Ishikawa (cell line): ENCODE measurements around the gene HBZ.

Source experiments
- CEBPB ChIP-seq: IDR thresholded peaks from 2 replicates; pipeline ENCODE4 v1.6.1; 2012
- CREB1 ChIP-seq: IDR thresholded peaks from 2 replicates; pipeline ENCODE4 v1.6.1; 2012; ENCODE audit warnings: low read depth
- EP300 ChIP-seq: IDR thresholded peaks from 2 replicates; pipeline ENCODE4 v1.6.1; 2012; ENCODE audit warnings: borderline replicate concordance
- NFIC ChIP-seq: IDR thresholded peaks from 2 replicates; pipeline ENCODE4 v1.6.1; 2012
- RAD21 ChIP-seq: IDR thresholded peaks from 2 replicates; pipeline ENCODE4 v1.6.1; 2012; ENCODE audit warnings: low read depth
- TAF1 ChIP-seq: IDR thresholded peaks from 2 replicates; pipeline ENCODE4 v1.6.1; 2012; ENCODE audit warnings: low read depth, mild to moderate bottlenecking
- TCF12 ChIP-seq: IDR thresholded peaks from 2 replicates; pipeline ENCODE4 v1.6.1; 2012; ENCODE audit warnings: low read depth
- YY1 ChIP-seq: IDR thresholded peaks from 2 replicates; pipeline ENCODE4 v1.6.1; 2012; ENCODE audit warnings: low read depth
- ZBTB7A ChIP-seq: IDR thresholded peaks from 2 replicates; pipeline ENCODE4 v1.6.1; 2012; ENCODE audit warnings: low read depth
- TF ChIP-seq, protein P1 (sequence below): IDR thresholded peaks from 2 replicates; pipeline ENCODE4 v1.6.1; 2012; ENCODE audit warnings: low read depth, mild to moderate bottlenecking
- TF ChIP-seq, protein P2 (sequence below): IDR thresholded peaks from 2 replicates; pipeline ENCODE4 v1.6.1; 2012
- TF ChIP-seq, protein P3 (sequence below): IDR thresholded peaks from 2 replicates; pipeline ENCODE4 v1.6.1; 2012

DNA sequence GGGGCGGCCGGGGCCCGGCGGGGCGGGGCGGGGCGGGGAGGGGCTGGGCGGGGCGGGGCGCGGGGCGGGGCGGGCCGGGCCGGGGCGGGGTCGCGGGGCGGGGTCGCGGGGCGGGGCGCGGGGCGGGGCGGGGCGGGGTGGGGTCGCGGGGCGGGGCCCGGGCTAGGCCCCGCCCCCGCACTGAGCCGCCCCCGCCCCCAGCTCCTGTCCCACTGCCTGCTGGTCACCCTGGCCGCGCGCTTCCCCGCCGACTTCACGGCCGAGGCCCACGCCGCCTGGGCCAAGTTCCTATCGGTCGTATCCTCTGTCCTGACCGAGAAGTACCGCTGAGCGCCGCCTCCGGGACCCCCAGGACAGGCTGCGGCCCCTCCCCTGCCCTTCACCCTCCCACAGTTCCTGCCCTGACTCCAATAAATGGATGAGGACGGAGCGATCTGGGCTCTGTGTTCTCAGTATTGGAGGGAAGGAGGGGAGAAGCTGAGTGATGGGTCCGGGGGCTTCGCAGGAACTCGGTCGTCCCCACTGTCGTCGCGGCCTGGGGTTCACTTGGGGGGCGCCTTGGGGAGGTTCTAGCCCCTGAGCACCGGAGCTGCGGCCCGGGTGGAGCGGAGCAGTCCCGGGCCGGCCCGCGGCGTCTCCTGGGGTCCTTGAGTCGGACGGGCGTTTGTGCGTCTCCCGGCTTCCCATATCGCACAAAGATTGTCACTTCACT, 12.5 kb downstream of the HBZ start:
- no peak for TF ChIP-seq TAF1
- no peak for TF ChIP-seq NFIC
- no peak for TF ChIP-seq EP300
- TF ChIP-seq TCF12 = no peak
- TF ChIP-seq, protein P1, sequence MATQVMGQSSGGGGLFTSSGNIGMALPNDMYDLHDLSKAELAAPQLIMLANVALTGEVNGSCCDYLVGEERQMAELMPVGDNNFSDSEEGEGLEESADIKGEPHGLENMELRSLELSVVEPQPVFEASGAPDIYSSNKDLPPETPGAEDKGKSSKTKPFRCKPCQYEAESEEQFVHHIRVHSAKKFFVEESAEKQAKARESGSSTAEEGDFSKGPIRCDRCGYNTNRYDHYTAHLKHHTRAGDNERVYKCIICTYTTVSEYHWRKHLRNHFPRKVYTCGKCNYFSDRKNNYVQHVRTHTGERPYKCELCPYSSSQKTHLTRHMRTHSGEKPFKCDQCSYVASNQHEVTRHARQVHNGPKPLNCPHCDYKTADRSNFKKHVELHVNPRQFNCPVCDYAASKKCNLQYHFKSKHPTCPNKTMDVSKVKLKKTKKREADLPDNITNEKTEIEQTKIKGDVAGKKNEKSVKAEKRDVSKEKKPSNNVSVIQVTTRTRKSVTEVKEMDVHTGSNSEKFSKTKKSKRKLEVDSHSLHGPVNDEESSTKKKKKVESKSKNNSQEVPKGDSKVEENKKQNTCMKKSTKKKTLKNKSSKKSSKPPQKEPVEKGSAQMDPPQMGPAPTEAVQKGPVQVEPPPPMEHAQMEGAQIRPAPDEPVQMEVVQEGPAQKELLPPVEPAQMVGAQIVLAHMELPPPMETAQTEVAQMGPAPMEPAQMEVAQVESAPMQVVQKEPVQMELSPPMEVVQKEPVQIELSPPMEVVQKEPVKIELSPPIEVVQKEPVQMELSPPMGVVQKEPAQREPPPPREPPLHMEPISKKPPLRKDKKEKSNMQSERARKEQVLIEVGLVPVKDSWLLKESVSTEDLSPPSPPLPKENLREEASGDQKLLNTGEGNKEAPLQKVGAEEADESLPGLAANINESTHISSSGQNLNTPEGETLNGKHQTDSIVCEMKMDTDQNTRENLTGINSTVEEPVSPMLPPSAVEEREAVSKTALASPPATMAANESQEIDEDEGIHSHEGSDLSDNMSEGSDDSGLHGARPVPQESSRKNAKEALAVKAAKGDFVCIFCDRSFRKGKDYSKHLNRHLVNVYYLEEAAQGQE = no peak
- TF ChIP-seq, protein P2, sequence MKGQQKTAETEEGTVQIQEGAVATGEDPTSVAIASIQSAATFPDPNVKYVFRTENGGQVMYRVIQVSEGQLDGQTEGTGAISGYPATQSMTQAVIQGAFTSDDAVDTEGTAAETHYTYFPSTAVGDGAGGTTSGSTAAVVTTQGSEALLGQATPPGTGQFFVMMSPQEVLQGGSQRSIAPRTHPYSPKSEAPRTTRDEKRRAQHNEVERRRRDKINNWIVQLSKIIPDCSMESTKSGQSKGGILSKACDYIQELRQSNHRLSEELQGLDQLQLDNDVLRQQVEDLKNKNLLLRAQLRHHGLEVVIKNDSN = no peak
- TF ChIP-seq CEBPB = no peak
- no peak for TF ChIP-seq CREB1
- TF ChIP-seq ZBTB7A = no peak
- no peak for TF ChIP-seq YY1
- TF ChIP-seq RAD21 = no peak
- TF ChIP-seq, protein P3, sequence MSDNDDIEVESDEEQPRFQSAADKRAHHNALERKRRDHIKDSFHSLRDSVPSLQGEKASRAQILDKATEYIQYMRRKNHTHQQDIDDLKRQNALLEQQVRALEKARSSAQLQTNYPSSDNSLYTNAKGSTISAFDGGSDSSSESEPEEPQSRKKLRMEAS = no peak
